ENCODE data around the gene XRN2. TPM values are rescaled to one million over a fixed set of nuclear protein-coding genes. Genes with fewer than 3 reads are reported as not detected.

The XRN2 gene
- total RNA-seq, 1 donor, result 97.1 TPM

DNA sequence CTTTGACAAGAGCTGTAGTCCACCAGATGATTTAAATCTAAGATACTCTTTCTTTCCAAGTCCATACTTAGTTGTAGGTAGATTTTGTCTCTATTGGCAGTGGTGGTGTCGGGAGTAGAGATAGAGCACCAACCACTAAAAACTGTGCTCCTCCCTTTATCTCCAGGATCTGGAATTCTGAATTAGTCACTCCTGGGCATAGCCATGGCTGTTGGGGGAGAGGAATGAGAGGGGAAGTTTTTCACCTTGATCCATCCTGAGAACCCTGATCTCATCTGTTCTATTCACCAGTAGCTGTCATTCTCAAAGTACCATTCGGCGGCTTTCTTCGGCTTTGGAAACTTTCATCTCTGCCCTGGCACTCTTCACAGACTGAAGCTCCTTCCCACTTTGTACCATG lies 129.8 kb downstream of the XRN2 start:
- DNase-seq (ENCODE audit: low read depth), result no peak

DNA sequence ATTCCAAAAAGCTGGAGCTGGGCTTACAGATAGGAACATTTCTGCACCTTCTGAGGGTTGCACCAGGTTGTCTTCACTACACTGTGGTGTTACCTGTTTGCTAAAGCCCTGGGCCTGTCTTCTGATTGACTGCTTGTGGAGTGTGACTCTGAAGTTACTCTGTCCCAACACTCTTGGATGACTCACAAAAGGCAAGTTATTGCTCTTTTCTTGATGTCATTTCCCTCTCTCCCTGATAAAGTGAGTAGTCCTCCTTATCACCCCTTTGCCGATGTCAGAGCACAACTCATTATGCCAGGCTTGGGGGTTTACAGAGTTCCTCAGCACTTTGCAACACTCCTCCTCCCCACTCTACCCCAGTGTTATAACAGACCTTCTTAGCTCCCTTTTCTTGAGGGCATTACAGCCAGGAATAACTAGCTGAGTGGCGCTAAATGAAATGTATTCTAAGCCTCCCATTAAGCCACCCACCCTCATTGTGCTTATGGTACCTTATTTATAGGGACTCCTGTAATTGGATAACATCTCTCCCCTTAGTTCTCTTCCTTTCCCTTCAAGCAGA lies 130.3 kb downstream of the XRN2 start:
- H3K4me3 ChIP-seq (ENCODE audit: low read depth, low read length), result no peak overlapping the region
- TF ChIP-seq, protein P1, sequence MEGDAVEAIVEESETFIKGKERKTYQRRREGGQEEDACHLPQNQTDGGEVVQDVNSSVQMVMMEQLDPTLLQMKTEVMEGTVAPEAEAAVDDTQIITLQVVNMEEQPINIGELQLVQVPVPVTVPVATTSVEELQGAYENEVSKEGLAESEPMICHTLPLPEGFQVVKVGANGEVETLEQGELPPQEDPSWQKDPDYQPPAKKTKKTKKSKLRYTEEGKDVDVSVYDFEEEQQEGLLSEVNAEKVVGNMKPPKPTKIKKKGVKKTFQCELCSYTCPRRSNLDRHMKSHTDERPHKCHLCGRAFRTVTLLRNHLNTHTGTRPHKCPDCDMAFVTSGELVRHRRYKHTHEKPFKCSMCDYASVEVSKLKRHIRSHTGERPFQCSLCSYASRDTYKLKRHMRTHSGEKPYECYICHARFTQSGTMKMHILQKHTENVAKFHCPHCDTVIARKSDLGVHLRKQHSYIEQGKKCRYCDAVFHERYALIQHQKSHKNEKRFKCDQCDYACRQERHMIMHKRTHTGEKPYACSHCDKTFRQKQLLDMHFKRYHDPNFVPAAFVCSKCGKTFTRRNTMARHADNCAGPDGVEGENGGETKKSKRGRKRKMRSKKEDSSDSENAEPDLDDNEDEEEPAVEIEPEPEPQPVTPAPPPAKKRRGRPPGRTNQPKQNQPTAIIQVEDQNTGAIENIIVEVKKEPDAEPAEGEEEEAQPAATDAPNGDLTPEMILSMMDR (IDR thresholded peaks at IDR 0.05; ENCODE audit: insufficient read depth, low read length), result no peak
- peak; percentile 28 for DNase-seq (ENCODE audit: low read depth)

More for the DNA sequence above, 129.8 kb downstream of the XRN2 start:
- TF ChIP-seq, protein P1 (IDR thresholded peaks at IDR 0.05; ENCODE audit: insufficient read depth, low read length), result no peak
- no peak overlapping the region for H3K4me3 ChIP-seq (ENCODE audit: low read depth, low read length)

DNA sequence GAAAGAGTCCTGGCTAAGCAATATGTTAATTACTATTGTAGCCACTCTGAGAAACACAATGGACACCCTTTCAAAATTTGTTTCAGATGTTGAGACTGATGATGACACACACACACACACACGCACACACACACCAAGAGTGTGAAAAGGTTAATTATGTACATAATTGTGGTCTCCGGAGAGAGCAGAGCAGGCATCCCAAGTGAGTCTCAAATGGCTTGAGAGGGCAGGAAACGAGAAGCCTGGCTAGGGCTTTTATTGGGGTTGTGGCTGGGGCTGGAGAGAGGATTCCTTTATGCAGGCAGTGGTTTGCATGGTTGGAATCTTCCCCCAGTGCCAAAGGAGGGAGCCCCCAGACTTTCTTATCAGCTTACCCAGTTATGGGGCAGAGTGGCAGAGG lies 132.4 kb downstream of the XRN2 start:
- H3K4me3 ChIP-seq (ENCODE audit: low read depth, low read length), result no peak overlapping the region
- DNase-seq (ENCODE audit: low read depth), result no peak

DNA sequence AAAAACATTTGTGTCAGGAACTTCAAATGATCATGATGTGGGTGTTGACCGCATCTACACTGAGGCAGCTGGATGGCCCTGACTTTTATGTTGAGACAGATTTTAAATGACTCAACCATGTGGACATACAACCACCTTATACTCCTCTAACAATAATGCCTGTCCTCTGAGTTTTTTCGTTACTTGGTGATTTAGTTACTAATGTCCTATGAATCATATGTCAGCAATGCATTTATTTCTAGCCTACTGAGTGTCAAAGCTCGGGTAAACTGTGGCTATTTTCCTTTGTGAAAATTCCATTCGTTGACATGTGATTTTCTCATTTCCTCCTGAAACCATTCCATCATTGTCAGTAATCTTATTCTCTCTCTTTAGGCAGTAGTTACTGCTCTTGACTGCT lies 133.1 kb downstream of the XRN2 start:
- DNase-seq (ENCODE audit: low read depth), result peak; percentile 65
- TF ChIP-seq, protein P1 (IDR thresholded peaks at IDR 0.05; ENCODE audit: insufficient read depth, low read length), result no peak
- H3K4me3 ChIP-seq (ENCODE audit: low read depth, low read length), result no peak overlapping the region

More for the DNA sequence above, 132.4 kb downstream of the XRN2 start:
- TF ChIP-seq, protein P1 (IDR thresholded peaks at IDR 0.05; ENCODE audit: insufficient read depth, low read length), result no peak

DNA sequence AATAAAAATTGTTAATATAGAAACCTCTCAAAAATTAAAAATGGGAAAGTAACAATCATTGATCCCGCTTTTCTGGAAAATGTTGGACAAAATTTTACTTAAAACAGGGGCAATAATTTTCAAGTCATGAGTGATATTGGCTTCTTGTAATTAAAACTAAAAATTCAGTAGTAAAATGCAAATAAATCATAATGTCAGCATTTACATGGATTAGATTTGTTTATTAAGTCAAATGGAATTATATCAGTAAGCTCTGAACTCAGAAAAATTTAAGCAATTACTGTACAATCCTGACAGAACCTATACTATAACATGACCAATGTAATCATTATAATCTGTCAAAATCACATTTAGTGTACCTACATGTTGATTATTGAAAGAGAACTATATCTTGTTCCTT lies 134.1 kb downstream of the XRN2 start:
- no peak overlapping the region for H3K4me3 ChIP-seq (ENCODE audit: low read depth, low read length)
- TF ChIP-seq, protein P1 (IDR thresholded peaks at IDR 0.05; ENCODE audit: insufficient read depth, low read length), result no peak
- no peak for DNase-seq (ENCODE audit: low read depth)

DNA sequence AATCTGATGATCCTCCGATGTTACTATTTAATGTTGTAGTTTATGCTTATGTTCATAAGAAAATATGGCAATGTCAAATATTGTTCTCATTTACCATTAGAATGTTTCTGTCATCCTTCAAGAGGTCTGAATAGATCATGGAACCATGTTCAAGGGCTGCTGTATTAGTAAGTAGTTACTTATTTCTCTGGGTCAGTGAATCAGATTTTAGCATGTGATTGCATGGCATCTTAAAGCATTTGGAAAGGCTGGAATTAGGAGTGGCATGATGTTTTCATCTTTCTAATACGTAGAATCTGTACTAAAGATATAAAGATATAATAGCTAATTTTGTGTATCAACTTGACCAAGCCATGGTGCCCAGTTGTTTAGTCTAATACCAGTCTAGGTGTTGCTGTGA lies 134.7 kb downstream of the XRN2 start:
- TF ChIP-seq, protein P1 (IDR thresholded peaks at IDR 0.05; ENCODE audit: insufficient read depth, low read length), result no peak
- DNase-seq (ENCODE audit: low read depth), result no peak

More for the DNA sequence above, 134.7 kb downstream of the XRN2 start:
- H3K4me3 ChIP-seq (ENCODE audit: low read depth, low read length), result no peak overlapping the region

Small RNA genes lying within 50 kb of the gene (small RNA-seq; reads per million reads assigned to genes)
- not detected for gene RN7SKP140

Other genes with a start within 250 kb of the XRN2 start
- not detected in 2 replicates for gene LINC00237, start 197.0 kb upstream of the XRN2 start, total RNA-seq (ENCODE audit: low replicate concordance)
- gene KIZ, start 177.2 kb upstream of the XRN2 start, total RNA-seq (ENCODE audit: low replicate concordance), result 19.4 and 55.3 TPM in 2 replicates
- gene NKX2-4, start 94.2 kb downstream of the XRN2 start, total RNA-seq (ENCODE audit: low replicate concordance), result not detected in 2 replicates
- not detected in 2 replicates for gene NKX2-2, start 210.7 kb downstream of the XRN2 start, total RNA-seq (ENCODE audit: low replicate concordance)